GM13977 (cell line): ENCODE measurements around the gene UGT1A7.
"Not testable (repeated sequence)": the region's sequence is repeated elsewhere in the genome, so short reads cannot be mapped to it uniquely, and the experiment has no call there.

Experiments used
- DNase-seq: peaks from one replicate; pipeline ENCODE4 v3.0.0; 2012; ENCODE audit warnings: low spot score
- CTCF ChIP-seq: IDR thresholded peaks from 2 replicates; pipeline ENCODE4 v1.5.1; 2012; ENCODE audit warnings: mild to moderate bottlenecking, control low read depth; ENCODE audit not compliant: insufficient read depth; ENCODE audit errors: extremely low read depth, missing control alignments
- in situ Hi-C: fragments of 300-500 bp; cut with MboI; formaldehyde crosslinking; loops from one replicate; pipeline ENCODE4 v1.12.0; 2022; ENCODE audit warnings: low sequenced_read_pairs, low pct_unique_long_range_greater_than_20kb, mixed read lengths, inconsistent platforms; ENCODE audit not compliant: unreplicated experiment

The UGT1A7 gene

GRCh38 chr2:233700028-233700635 is 18.4 kb downstream of the UGT1A7 start:
- DNase-seq: no peak
- in situ Hi-C loops: loop anchor here (25.0 kb wide), 1 partner anchor 213 kb away; no protein-coding TSS in a partner anchor
- no peak for TF ChIP-seq CTCF

GRCh38 chr2:233700842-233701241 is 19.1 kb downstream of the UGT1A7 start:
- not testable (repeated sequence) for DNase-seq
- in situ Hi-C loops: loop anchor here (25.0 kb wide), 1 partner anchor 214 kb away; no protein-coding TSS in a partner anchor

- in situ Hi-C loops: loop anchor here (25.0 kb wide), 1 partner anchor 215 kb away; no protein-coding TSS in a partner anchor
- no peak for DNase-seq
- TF ChIP-seq CTCF: no peak
Measured at GRCh38 chr2:233702238-233702637, 20.5 kb downstream of the UGT1A7 start.

- no peak for DNase-seq
- no peak for TF ChIP-seq CTCF
- in situ Hi-C loops: loop anchor here (25.0 kb wide), 1 partner anchor 219 kb away; no protein-coding TSS in a partner anchor
Measured at GRCh38 chr2:233705911-233706506, 24.3 kb downstream of the UGT1A7 start.

GRCh38 chr2:233706720-233707119 is 25.0 kb downstream of the UGT1A7 start:
- TF ChIP-seq CTCF: no peak
- in situ Hi-C loops: loop anchor here (25.0 kb wide), 1 partner anchor 219 kb away; no protein-coding TSS in a partner anchor
- DNase-seq: no peak

GRCh38 chr2:233707940-233708644 is 26.4 kb downstream of the UGT1A7 start:
- no peak for TF ChIP-seq CTCF
- in situ Hi-C loops: loop anchor here (25.0 kb wide), 1 partner anchor 221 kb away; no protein-coding TSS in a partner anchor
- no peak for DNase-seq
